NCI-H226 (cell line): Measurements from ENCODE around the gene MRPS21.

ENCODE experiments used
- DNase-seq: peaks from one replicate; pipeline ENCODE4 v3.0.0-alpha.2; 2015

The MRPS21 gene

GRCh38 chr1:150293433-150294253 is at the start of gene MRPS21:
MRPS21 (plus strand) TSS chr1:150293861; CDS start chr1:150294367, 506 bp downstream.
- DNase-seq = peak; percentile 92

- DNase-seq = no peak
These were observed 43.7 kb upstream of the MRPS21 start for GRCh38 chr1:150249936-150250335.

DNA sequence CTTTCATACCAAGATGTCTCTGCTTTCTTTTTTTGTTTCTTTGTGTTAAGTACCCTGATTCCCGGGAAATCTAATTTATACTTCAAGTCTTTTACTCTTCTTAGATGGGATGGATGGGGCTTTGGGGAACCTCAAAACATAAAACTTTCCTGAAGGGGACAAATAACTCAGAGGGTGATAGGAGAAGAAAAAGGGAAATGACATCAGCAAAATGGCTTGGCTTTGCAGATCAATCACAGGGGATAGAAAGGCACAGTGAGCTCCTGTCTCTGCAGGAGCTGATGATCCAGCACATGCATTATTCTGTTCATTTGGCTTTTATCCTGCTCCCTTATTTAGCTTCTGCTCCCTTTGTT is 37.5 kb upstream of the MRPS21 start:
- DNase-seq = no peak

DNA sequence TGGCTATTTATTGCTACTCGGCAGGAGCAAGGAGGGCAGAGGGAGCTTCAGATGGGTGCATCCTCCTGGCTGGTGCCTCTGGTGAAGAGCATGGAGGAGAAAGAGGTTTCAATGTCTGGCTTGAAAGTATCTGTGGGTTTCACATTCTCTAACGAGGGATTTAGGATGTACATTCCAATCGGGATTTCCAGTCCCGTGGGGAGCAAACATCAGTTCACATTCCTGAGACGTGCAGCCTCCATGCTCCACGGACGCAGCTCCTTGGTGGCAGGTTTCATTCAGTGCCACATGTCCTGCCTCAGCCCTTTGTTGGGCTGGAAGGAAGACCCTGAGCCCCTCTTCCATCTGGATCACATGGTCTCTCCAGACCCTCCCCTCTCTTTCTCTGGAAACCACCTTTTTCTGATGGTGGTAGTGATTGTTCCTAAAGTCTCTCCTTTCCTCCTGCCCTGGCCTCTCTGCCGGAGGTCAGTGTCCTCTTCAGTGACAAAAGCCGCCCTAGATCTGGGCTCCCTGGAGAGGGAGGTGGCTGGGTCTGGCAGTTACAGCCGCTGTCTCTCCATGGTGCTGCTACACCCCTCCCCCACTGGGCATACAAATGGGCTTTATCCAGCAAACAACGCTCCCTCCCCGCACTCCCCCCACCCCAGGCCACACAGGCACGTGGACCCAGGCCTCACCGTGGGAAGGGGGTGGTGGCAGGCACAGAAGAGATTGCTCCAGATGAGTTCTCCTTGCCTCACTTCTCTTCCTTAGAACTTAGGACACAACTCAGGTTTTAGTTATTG is 36.9 kb upstream of the MRPS21 start:
- no peak for DNase-seq

DNA sequence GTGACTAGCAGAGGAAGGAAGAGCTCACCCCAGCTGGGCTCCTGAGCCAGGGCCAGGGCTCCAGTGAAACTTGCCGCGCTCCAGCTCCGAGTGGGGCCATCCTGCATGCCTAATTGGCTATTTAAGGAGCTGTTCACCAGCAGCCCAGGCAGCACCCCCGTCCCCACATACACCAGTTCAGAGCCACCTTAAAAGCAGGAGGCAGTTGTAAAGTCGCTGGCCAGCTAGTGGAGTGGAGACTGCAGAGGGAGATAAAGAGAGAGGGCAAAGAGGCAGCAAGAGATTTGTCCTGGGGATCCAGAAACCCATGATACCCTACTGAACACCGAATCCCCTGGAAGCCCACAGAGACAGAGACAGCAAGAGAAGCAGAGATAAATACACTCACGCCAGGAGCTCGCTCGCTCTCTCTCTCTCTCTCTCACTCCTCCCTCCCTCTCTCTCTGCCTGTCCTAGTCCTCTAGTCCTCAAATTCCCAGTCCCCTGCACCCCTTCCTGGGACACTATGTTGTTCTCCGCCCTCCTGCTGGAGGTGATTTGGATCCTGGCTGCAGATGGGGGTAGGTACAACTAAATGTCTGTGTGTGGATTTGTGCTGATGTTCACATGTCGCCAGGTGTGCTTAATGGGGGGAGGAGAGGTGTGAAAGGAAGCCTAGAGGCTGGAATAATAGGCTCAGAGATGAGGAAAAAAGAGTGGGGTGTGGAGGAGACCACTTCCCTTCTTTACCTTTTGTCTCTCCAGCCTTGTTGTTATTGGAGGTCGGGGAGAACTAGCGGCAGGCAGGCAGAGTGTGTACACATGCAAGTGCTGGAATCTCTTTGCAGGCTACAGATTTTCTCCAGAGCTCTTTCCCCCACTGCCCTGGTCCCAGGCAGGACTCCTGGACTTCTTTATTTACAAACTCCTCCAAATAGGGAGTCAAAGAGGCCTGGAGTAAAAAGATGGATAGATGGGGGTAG is 35.8 kb upstream of the MRPS21 start, which contains the start of gene CA14:
CA14 (plus strand) TSS at position 151 of the 962 bp plus-strand sequence; CDS start at position 506, 355 bp downstream.
- DNase-seq = no peak

- DNase-seq = no peak
These were observed 34.4 kb upstream of the MRPS21 start for GRCh38 chr1:150259217-150259616.

GRCh38 chr1:150259758-150260669 is 33.6 kb upstream of the MRPS21 start:
- peak; percentile 70 for DNase-seq

GRCh38 chr1:150261367-150261766 is 32.3 kb upstream of the MRPS21 start:
- no peak for DNase-seq

GRCh38 chr1:150262388-150263320 is 31.0 kb upstream of the MRPS21 start:
- no peak for DNase-seq

DNA sequence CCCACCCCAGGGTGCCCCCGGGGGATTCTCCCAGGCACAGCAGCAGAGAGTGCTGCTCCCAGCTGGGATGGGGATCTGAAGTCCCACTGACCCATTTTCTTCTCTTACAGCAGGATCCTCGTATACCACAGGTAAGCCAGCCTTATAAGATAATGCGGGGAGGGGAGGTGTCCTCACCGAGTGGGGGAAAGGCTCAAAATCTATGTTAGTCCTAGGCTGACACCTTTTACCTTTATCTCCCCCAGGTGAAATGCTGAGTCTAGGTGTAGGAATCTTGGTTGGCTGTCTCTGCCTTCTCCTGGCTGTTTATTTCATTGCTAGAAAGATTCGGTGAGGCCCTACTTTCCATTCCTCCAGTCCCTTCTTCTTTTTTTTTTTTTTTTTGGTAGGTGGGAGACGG is 30.1 kb upstream of the MRPS21 start:
- no peak for DNase-seq

DNA sequence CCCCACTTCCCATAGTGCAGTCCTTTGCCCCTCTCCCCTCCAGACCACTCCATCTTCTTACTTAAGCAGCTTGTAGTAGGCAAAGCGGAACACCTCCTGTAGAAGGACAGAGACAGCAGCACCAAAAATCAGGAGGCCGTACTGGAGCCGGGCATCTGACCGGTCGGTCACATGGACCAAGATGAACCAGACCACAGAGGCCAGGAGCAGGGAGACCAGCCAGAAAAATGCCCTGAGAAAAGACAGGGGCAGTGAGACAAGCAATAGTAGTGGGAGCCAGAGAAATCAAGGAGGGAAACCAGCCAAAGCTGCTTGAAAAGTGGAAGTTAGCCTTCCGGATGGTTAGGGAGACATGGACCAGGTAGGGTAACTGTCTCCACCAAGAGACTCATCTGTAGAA is 25.8 kb upstream of the MRPS21 start:
- DNase-seq = no peak

DNA sequence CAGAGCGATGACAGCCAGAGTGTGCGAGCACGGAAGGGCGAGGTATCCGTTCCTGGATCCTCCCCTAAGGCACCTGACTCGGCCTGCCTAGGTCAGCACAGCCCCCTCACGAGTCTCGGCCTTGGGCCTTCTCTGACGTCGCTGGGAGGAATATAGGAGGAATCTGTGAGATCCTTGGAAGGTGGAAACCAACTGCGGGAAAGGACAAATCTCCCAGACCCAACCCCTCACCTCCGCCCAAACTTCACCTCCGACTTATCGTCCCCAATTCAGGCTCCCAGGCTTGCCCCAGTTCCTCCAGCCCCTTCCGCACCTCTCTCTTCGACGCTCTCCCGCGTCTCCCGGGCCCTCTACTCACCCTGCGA is 25.3 kb upstream of the MRPS21 start:
- DNase-seq = no peak

GRCh38 chr1:150268705-150269403 is 24.8 kb upstream of the MRPS21 start, which contains the start of gene APH1A:
APH1A (minus strand) TSS chr1:150269016; CDS start chr1:150268810, 206 bp downstream.
- peak; percentile 98 for DNase-seq

GRCh38 chr1:150269451-150269850 is 24.2 kb upstream of the MRPS21 start:
- DNase-seq = no peak

- no peak for DNase-seq
These were observed 22.2 kb upstream of the MRPS21 start for GRCh38 chr1:150271291-150271959.

DNA sequence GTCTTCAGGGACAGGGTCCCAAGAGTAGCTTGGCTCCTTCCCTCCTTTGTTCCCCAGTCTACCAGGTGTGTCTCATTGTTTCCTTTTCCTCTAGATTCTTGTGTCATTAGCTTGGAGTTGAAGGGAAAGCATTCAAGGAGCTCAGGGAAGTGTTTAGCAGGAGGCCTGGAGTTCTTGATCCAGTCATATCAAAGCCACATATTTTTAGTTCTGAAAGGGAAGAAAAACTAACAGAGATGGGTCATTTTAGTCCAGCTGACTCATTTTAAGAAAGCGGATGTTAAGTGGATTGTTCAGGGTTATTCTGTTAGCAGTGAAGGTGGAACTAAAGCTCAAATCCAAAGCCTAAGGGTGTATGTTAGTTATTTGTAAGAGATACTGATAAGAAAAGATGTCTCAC is 20.4 kb upstream of the MRPS21 start:
- DNase-seq = no peak

DNA sequence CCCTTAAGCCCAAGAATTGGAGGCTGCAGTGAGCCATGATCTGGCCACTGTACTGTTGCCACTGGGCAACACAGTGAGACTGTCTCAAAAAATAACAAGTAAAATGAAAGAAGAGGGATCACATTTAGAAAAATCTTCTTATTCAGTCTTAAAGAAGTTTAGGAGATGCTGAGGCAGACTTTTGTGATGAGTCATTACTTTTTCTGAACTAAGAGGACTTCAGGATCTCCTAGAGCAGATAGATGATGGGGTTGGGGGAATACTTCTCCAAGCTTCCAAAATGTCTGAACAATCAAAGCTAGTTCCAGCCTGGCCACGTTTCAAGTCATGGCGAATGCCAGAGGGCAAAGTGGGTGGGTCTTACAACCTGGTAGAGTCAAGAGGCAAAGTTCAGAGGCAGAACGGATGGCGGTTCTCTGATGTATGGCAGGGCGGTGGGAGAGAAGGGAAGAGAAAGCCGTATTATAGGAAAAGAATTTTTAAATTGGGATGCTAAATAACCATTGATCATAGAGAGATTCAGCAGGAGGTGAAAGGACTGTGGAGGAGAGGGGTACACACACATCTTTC is 13.4 kb upstream of the MRPS21 start:
- no peak for DNase-seq

DNA sequence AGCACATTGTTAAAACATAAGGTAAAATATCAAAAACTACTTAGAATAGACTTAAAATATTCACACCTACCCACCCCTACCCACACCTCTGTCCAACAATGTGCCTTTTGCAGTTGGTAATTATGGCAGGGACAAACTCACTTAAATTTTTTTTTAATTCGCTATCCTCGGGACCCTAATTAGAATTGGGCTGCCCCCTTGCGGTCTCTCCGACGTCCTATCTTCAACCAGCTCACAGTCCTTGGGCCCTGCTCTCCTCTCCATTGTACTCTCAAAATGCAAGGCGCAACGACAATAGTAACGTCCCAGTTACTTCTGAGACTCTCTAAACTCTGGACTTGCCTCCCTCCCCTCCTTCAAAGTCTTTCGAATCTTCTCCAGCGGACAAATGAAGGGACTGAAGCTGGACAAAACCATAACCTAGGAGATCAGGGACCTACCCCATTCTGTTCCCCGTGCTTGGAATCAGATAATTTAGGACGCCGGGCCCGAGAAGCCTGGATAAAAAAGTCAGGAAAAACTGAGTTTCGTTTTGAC is 12.4 kb upstream of the MRPS21 start:
- peak; percentile 31 for DNase-seq
